Measurements from ENCODE around the gene OGG1.

OGG1 gene

GRCh38 chr3:9715136-9715535 lies 34.6 kb upstream of the OGG1 start:
- ChIA-PET CTCF (interaction anchor here (0.8 to 1.9 kb wide), 11 partner anchors 9 to 510 kb away, joined by 3 to 15 read pairs (median 4); no protein-coding TSS in a partner anchor), POLR2A (interaction anchor here (1.3 kb wide), 1 partner anchor 17 kb away, joined by 4 read pairs; no protein-coding TSS in a partner anchor)
- Histone ChIP-seq H3K9me3 (ENCODE audit: control insufficient read depth, insufficient read depth, low read depth, low read length) (no peaks in the 10 kb centered on the region), H3K4me3 (ENCODE audit: low read depth, low read length) (no peak overlapping the region), H3K36me3 (ENCODE audit: control insufficient read depth in 2 of 2, insufficient read depth in 1 of 2, low read length in 2 of 2) (no peaks in the 10 kb centered on the region), H3K4me1 (ENCODE audit: control insufficient read depth, insufficient read depth, low read length) (no peaks in the 10 kb centered on the region), H3K27ac (ENCODE audit: extremely low read depth, low read depth, low read length) (no peak overlapping the region)
- no peak for TF ChIP-seq HOXD13 (CRISPR knock-in tag; IDR thresholded peaks at IDR 0.05; ENCODE audit: borderline replicate concordance)
- 0 out of 2 replicates have a peak, but pooled peaks have one; percentile 12 for TF ChIP-seq KLF9 (tag by site-specific recombination; IDR thresholded peaks at IDR 0.05; ENCODE audit: low read depth)

GRCh38 chr3:9715764-9716437 lies 33.9 kb upstream of the OGG1 start:
- H3K36me3 ChIP-seq (ENCODE audit: control insufficient read depth in 2 of 2, insufficient read depth in 1 of 2, low read length in 2 of 2) = no peaks in the 10 kb centered on the region
- H3K4me3 ChIP-seq (ENCODE audit: low read depth, low read length) = no peak overlapping the region
- CTCF ChIA-PET = interaction anchor here (0.5 to 1.9 kb wide), 21 partner anchors 8 to 510 kb away, joined by 3 to 15 read pairs (median 4); partner anchors contain the start of genes OGG1 and RPUSD3
- no peak overlapping the region for H3K27ac ChIP-seq (ENCODE audit: extremely low read depth, low read depth, low read length)
- H3K4me1 ChIP-seq (ENCODE audit: control insufficient read depth, insufficient read depth, low read length) = no peaks in the 10 kb centered on the region
- no peaks in the 10 kb centered on the region for H3K9me3 ChIP-seq (ENCODE audit: control insufficient read depth, insufficient read depth, low read depth, low read length)
- POLR2A ChIA-PET = interaction anchor here (0.6 to 1.3 kb wide), 3 partner anchors 15 to 605 kb away, joined by 3 to 4 read pairs (median 4); partner anchors contain the start of gene SEC13
- TF ChIP-seq ZBTB26 (tag by site-specific recombination; optimal IDR thresholded peaks at IDR 0.05) = no peak
- TF ChIP-seq ZNF423 (tag by site-specific recombination; IDR thresholded peaks at IDR 0.05) = no peak
- TF ChIP-seq ZNF23 (tag by site-specific recombination; IDR thresholded peaks at IDR 0.05; ENCODE audit: borderline replicate concordance) = no peak
- TF ChIP-seq ZNF610 (tag by site-specific recombination; IDR thresholded peaks at IDR 0.05; ENCODE audit: borderline replicate concordance) = no peak
- TF ChIP-seq KLF17 (tag by site-specific recombination; IDR thresholded peaks at IDR 0.05) = 0 out of 2 replicates have a peak, but pooled peaks have one; percentile 21
- TF ChIP-seq ZFHX2 (tag by site-specific recombination; conservative IDR thresholded peaks at IDR 0.05) = no peak
- no peak for TF ChIP-seq FEZF1 (tag by site-specific recombination; IDR thresholded peaks at IDR 0.05)
- no peak for TF ChIP-seq ZNF664 (tag by site-specific recombination; IDR thresholded peaks at IDR 0.05)
- no peak for TF ChIP-seq ZNF561 (tag by site-specific recombination; IDR thresholded peaks at IDR 0.05; ENCODE audit: borderline replicate concordance)
- no peak for TF ChIP-seq ZNF677 (tag by site-specific recombination; IDR thresholded peaks at IDR 0.05)
- TF ChIP-seq ZNF792 (tag by site-specific recombination; IDR thresholded peaks at IDR 0.05) = no peak
- no peak for TF ChIP-seq ZNF24 (tag by site-specific recombination; IDR thresholded peaks at IDR 0.05)
- TF ChIP-seq ZBTB8A (tag by site-specific recombination; IDR thresholded peaks at IDR 0.05) = peak; percentile 55; the same call in 1 of the 2 replicates
- TF ChIP-seq ZNF843 (tag by site-specific recombination; IDR thresholded peaks at IDR 0.05) = no peak
- no peak for TF ChIP-seq ZBTB7A (tag by site-specific recombination; IDR thresholded peaks at IDR 0.05; ENCODE audit: low read depth)
- TF ChIP-seq ZNF266 (tag by site-specific recombination; IDR thresholded peaks at IDR 0.05; ENCODE audit: low read depth) = no peak
- TF ChIP-seq ZNF121 (tag by site-specific recombination; IDR thresholded peaks at IDR 0.05) = no peak
- no peak for TF ChIP-seq ZNF354C (tag by site-specific recombination; IDR thresholded peaks at IDR 0.05; ENCODE audit: borderline replicate concordance, low read depth)
- TF ChIP-seq ZNF112 (tag by site-specific recombination; IDR thresholded peaks at IDR 0.05) = no peak
- no peak for TF ChIP-seq ZNF146 (tag by site-specific recombination; IDR thresholded peaks at IDR 0.05)
- TF ChIP-seq ELK4 (IDR thresholded peaks at IDR 0.05; ENCODE audit: borderline replicate concordance, low read depth, low read length) = no peak
- no peak for TF ChIP-seq ZNF37A (tag by site-specific recombination; IDR thresholded peaks at IDR 0.05)
- TF ChIP-seq SALL2 (tag by site-specific recombination; IDR thresholded peaks at IDR 0.05; ENCODE audit: borderline replicate concordance) = no peak
- TF ChIP-seq KLF9 (tag by site-specific recombination; IDR thresholded peaks at IDR 0.05; ENCODE audit: low read depth) = no peak
- no peak for TF ChIP-seq ZNF114 (tag by site-specific recombination; IDR thresholded peaks at IDR 0.05)
- no peak for TF ChIP-seq KLF16 (tag by site-specific recombination; IDR thresholded peaks at IDR 0.05)
- TF ChIP-seq ZNF211 (tag by site-specific recombination; IDR thresholded peaks at IDR 0.05; ENCODE audit: low read depth) = no peak
- TF ChIP-seq ZNF629 (tag by site-specific recombination; IDR thresholded peaks at IDR 0.05) = peak; percentile 47
- TF ChIP-seq ZNF16 (tag by site-specific recombination; IDR thresholded peaks at IDR 0.05; ENCODE audit: low read depth) = no peak
- 0 out of 2 replicates have a peak, but pooled peaks have one; percentile 43 for TF ChIP-seq ZSCAN30 (tag by site-specific recombination; IDR thresholded peaks at IDR 0.05)

Measured in HEK293 (cell line).